RWPE2 (cell line): ENCODE data around the gene NAALADL2.
A peak's percentile ranks its signal among the peaks of the same experiment; 100 is the strongest.

ENCODE experiments used
- ATAC-seq: fragments of 200-7000 bp; cut with Tn5 transposase; 3 replicates; pipeline ENCODE4 v1.9.1; 2021; ENCODE audit warnings: low read depth
- DNase-seq: peaks from one replicate; pipeline ENCODE4 v3.0.0-alpha.2; 2020; ENCODE audit warnings: low spot score
- H3K27ac ChIP-seq: fragments of 450-650 bp; 2 replicates; pipeline ENCODE4 v1.5.1; 2017; ENCODE audit warnings: mild to moderate bottlenecking; ENCODE audit not compliant: poor library complexity, severe bottlenecking
- H3K27me3 ChIP-seq: fragments of 250-450 bp; sonication (Bioruptor Pico); 2 replicates; pipeline ENCODE4 v1.5.1; 2021; ENCODE audit warnings: mild to moderate bottlenecking, moderate library complexity; ENCODE audit not compliant: insufficient read depth, poor library complexity, severe bottlenecking
- H3K36me3 ChIP-seq: fragments of 250-450 bp; sonication (Bioruptor Pico); 2 replicates; pipeline ENCODE4 v1.5.1; 2020; ENCODE audit warnings: low read depth, mild to moderate bottlenecking, moderate library complexity
- H3K4me1 ChIP-seq: fragments of 250-450 bp; sonication (Bioruptor Pico); 2 replicates; pipeline ENCODE4 v1.5.1; 2021; ENCODE audit warnings: mild to moderate bottlenecking, moderate library complexity; ENCODE audit not compliant: insufficient read depth, poor library complexity, severe bottlenecking
- H3K4me3 ChIP-seq: fragments of 250-450 bp; sonication (Bioruptor Pico); 2 replicates; pipeline ENCODE4 v1.5.1; 2021; ENCODE audit warnings: mild to moderate bottlenecking, moderate library complexity; ENCODE audit not compliant: severe bottlenecking
- H3K9me3 ChIP-seq: fragments of 250-450 bp; sonication (Bioruptor Pico); 2 replicates; pipeline ENCODE4 v1.5.1; 2021; ENCODE audit warnings: mild to moderate bottlenecking, moderate library complexity; ENCODE audit not compliant: severe bottlenecking
- CTCF ChIP-seq: fragments of 450-650 bp; IDR thresholded peaks from one replicate; pipeline ENCODE4 v1.5.1; 2017; ENCODE audit warnings: mild to moderate bottlenecking, moderate library complexity; ENCODE audit not compliant: poor library complexity, severe bottlenecking

The NAALADL2 gene

GRCh38 chr3:174986685-174987084 is 127.6 kb downstream of the NAALADL2 start:
- Histone ChIP-seq H3K4me1 (no peaks in the 10 kb centered on the region), H3K27ac (no peak overlapping the region), H3K4me3 (no peak overlapping the region), H3K27me3 (no peaks in the 10 kb centered on the region), H3K36me3 (no peaks in the 10 kb centered on the region), H3K9me3 (no peaks in the 10 kb centered on the region)
- TF ChIP-seq CTCF, result no peak
- DNase-seq, result no peak
- ATAC-seq, result no peak

GRCh38 chr3:175001091-175001490 is 142.0 kb downstream of the NAALADL2 start:
- Histone ChIP-seq H3K27me3 (no peaks in the 10 kb centered on the region), H3K4me1 (no peaks in the 10 kb centered on the region), H3K4me3 (no peak overlapping the region), H3K27ac (no peak overlapping the region), H3K9me3 (no peaks in the 10 kb centered on the region), H3K36me3 (no peaks in the 10 kb centered on the region)
- no peak for TF ChIP-seq CTCF
- DNase-seq (no peak), ATAC-seq (no peak)

- H3K27ac ChIP-seq, result no peak overlapping the region
- TF ChIP-seq CTCF, result no peak
- no peaks in the 10 kb centered on the region for H3K9me3 ChIP-seq
- no peak overlapping the region for H3K4me3 ChIP-seq
- ATAC-seq, result peak; percentile 67
- DNase-seq, result no peak
- H3K4me1 ChIP-seq, result no peaks in the 10 kb centered on the region
- no peaks in the 10 kb centered on the region for H3K36me3 ChIP-seq
- H3K27me3 ChIP-seq, result no peaks in the 10 kb centered on the region
Measured at GRCh38 chr3:175002732-175003143, 143.6 kb downstream of the NAALADL2 start.

GRCh38 chr3:175003590-175003989 is 144.5 kb downstream of the NAALADL2 start:
- no peaks in the 10 kb centered on the region for H3K27me3 ChIP-seq
- ATAC-seq, result no peak
- H3K4me1 ChIP-seq, result no peaks in the 10 kb centered on the region
- no peaks in the 10 kb centered on the region for H3K9me3 ChIP-seq
- no peak for TF ChIP-seq CTCF
- no peak overlapping the region for H3K4me3 ChIP-seq
- no peak for DNase-seq
- no peaks in the 10 kb centered on the region for H3K36me3 ChIP-seq
- H3K27ac ChIP-seq, result no peak overlapping the region

- DNase-seq (no peak), ATAC-seq (no peak; the same call in 2 of the 3 replicates)
- no peaks in the 10 kb centered on the region for H3K4me1 ChIP-seq
- H3K4me3 ChIP-seq, result no peak overlapping the region
- TF ChIP-seq CTCF, result no peak
- no peaks in the 10 kb centered on the region for H3K36me3 ChIP-seq
- no peaks in the 10 kb centered on the region for H3K9me3 ChIP-seq
- H3K27me3 ChIP-seq, result no peaks in the 10 kb centered on the region
- no peak overlapping the region for H3K27ac ChIP-seq
Measured at GRCh38 chr3:175005193-175005592, 146.1 kb downstream of the NAALADL2 start.
